Liver (tissue), 9 donors: ENCODE measurements around the gene DOCK1. TPM values are rescaled to one million over a fixed set of nuclear protein-coding genes. Genes with fewer than 3 reads are reported as not detected.

Experiments used
- DNase-seq: peaks from one replicate; pipeline ENCODE4 v3.0.0-alpha.2; 2017; ENCODE audit warnings: low spot score
- H3K27ac ChIP-seq, 2 donors: one replicate each; pipeline ENCODE4 v1.7.0; 2013; ENCODE audit warnings: inconsistent platforms in 2 of 2, low read length in 2 of 2, control low read depth in 1 of 2, low read depth in 1 of 2, mild to moderate bottlenecking in 1 of 2
- H3K27me3 ChIP-seq, 4 donors: one replicate each; pipeline versions ENCODE4 v1.6.1 to v1.7.0; 2013; ENCODE audit warnings: low read length in 3 of 4, inconsistent platforms in 1 of 4, mild to moderate bottlenecking in 1 of 4, moderate library complexity in 1 of 4; ENCODE audit not compliant: control insufficient read depth in 4 of 4, insufficient read depth in 4 of 4
- H3K36me3 ChIP-seq, 4 donors: one replicate each; pipeline versions ENCODE4 v1.6.1 to v1.7.0; 2013; ENCODE audit warnings: low read length in 3 of 4, mild to moderate bottlenecking in 3 of 4, low read depth in 1 of 4, moderate library complexity in 1 of 4; ENCODE audit not compliant: control insufficient read depth in 4 of 4, insufficient read depth in 3 of 4
- H3K4me1 ChIP-seq, 4 donors: one replicate each; pipeline versions ENCODE4 v1.6.1 to v1.7.0; 2013; ENCODE audit warnings: low read length in 3 of 4, mild to moderate bottlenecking in 3 of 4, moderate library complexity in 1 of 4; ENCODE audit not compliant: control insufficient read depth in 4 of 4, insufficient read depth in 4 of 4
- H3K4me3 ChIP-seq, 3 donors: one replicate each; pipeline versions ENCODE4 v1.6.1 to v1.7.0; 2013; ENCODE audit warnings: low read length in 3 of 3, control low read depth in 1 of 3, low read depth in 1 of 3, mild to moderate bottlenecking in 1 of 3
- H3K9ac ChIP-seq, 2 donors: one replicate each; pipeline ENCODE4 v1.7.0; 2013; ENCODE audit warnings: low read length in 2 of 2, mild to moderate bottlenecking in 2 of 2, moderate library complexity in 2 of 2, control low read depth in 1 of 2, low read depth in 1 of 2
- H3K9me3 ChIP-seq, 4 donors: one replicate each; pipeline versions ENCODE4 v1.6.1 to v1.7.0; 2013; ENCODE audit warnings: low read length in 3 of 4; ENCODE audit not compliant: control insufficient read depth in 4 of 4
- ATF3 ChIP-seq: IDR thresholded peaks from 2 replicates; pipeline ENCODE4 v1.6.1; 2016; ENCODE audit warnings: antibody characterized with exemption
- EGR1 ChIP-seq, 2 donors: IDR thresholded peaks; 2 replicates each; pipeline ENCODE4 v1.6.1; 2016 to 2018; ENCODE audit warnings: antibody characterized with exemption in 2 of 2, low read depth in 2 of 2
- FOXA1 ChIP-seq: IDR thresholded peaks from 2 replicates; pipeline ENCODE4 v1.6.1; 2016; ENCODE audit warnings: antibody characterized with exemption
- FOXA2 ChIP-seq: IDR thresholded peaks from 2 replicates; pipeline ENCODE4 v1.6.1; 2016; ENCODE audit warnings: antibody characterized with exemption
- GABPA ChIP-seq, 2 donors: IDR thresholded peaks in 1 of 2; conservative IDR thresholded peaks in 1 of 2; 2 replicates each; pipeline ENCODE4 v1.6.1; 2016; ENCODE audit warnings: antibody characterized with exemption in 2 of 2, mild to moderate bottlenecking in 1 of 2, moderate library complexity in 1 of 2
- HNF4A ChIP-seq, 2 donors: conservative IDR thresholded peaks; 2 replicates each; pipeline ENCODE4 v1.6.1; 2016; ENCODE audit warnings: antibody characterized with exemption in 2 of 2, mild to moderate bottlenecking in 2 of 2
- HNF4G ChIP-seq: IDR thresholded peaks from 2 replicates; pipeline ENCODE4 v1.6.1; 2016; ENCODE audit warnings: antibody characterized with exemption
- JUND ChIP-seq, 2 donors: IDR thresholded peaks; 2 replicates each; pipeline ENCODE4 v1.6.1; 2016; ENCODE audit warnings: antibody characterized with exemption in 2 of 2
- NR2F2 ChIP-seq: IDR thresholded peaks from 2 replicates; pipeline ENCODE4 v1.6.1; 2016; ENCODE audit warnings: antibody characterized with exemption
- REST ChIP-seq: IDR thresholded peaks from 2 replicates; pipeline ENCODE4 v1.6.1; 2016; ENCODE audit warnings: antibody characterized with exemption, mild to moderate bottlenecking
- RXRA ChIP-seq, 2 donors: IDR thresholded peaks; 2 replicates each; pipeline ENCODE4 v1.6.1; 2017 to 2018; ENCODE audit warnings: antibody characterized with exemption in 2 of 2, mild to moderate bottlenecking in 1 of 2
- SP1 ChIP-seq: IDR thresholded peaks from 2 replicates; pipeline ENCODE4 v1.6.1; 2018; ENCODE audit warnings: antibody characterized with exemption, mild to moderate bottlenecking
- TAF1 ChIP-seq: conservative IDR thresholded peaks from 2 replicates; pipeline ENCODE4 v1.6.1; 2016; ENCODE audit warnings: antibody characterized with exemption, mild to moderate bottlenecking
- YY1 ChIP-seq: IDR thresholded peaks from 2 replicates; pipeline ENCODE4 v1.6.1; 2016; ENCODE audit warnings: antibody characterized with exemption, mild to moderate bottlenecking
- WGBS: extraction: QIAGEN DNeasy Blood & Tissue Kit; methylation state at CpG from one replicate; pipeline ENCODE4 v1.1.7; 2013; 5-methylcytosine and 5-hydroxymethylcytosine counted together
- polyA plus RNA-seq, 2 donors: library from polyadenylated mRNA; stranded (reverse) in 1 of 2; unstranded in 1 of 2; fragments of 200-250 nt in 1 of 2; fragments of >200 nt in 1 of 2; fragmentation: Nextera tagmentation in 1 of 2; extraction: Ambion mirVana in 1 of 2; gene quantifications; one replicate each; pipeline versions ENCODE4 v1.2.1 to v1.2.3, GENCODE V29; 2013 to 2015
- total RNA-seq, 2 donors: library from RNA; depleted of rRNA; stranded (reverse); fragments of >200 nt; gene quantifications; one replicate each; pipeline ENCODE4 v1.2.3, GENCODE V29; 2014
- TF ChIP-seq, protein P1 (sequence below): IDR thresholded peaks from 2 replicates; pipeline ENCODE4 v1.6.1; 2016; ENCODE audit warnings: antibody characterized with exemption
- TF ChIP-seq, protein P2 (sequence below): IDR thresholded peaks from 2 replicates; pipeline ENCODE4 v1.6.1; 2016; ENCODE audit warnings: antibody characterized with exemption
- TF ChIP-seq, protein P3 (sequence below): fragments of 150-350 bp; IDR thresholded peaks from 2 replicates; pipeline ENCODE4 v1.5.1; 2017; ENCODE audit warnings: improper control_type of control experiment, low read depth, low read length; ENCODE audit not compliant: missing input control
- donor health status: healthy.
- donor health status: healthy.
- donor health status: healthy.
- donor health status: healthy.
- donor health status: healthy.

The DOCK1 gene
- total and polyA plus RNA-seq, 4 donors: 3.8 to 28.8 (median 9.1) TPM

DNA sequence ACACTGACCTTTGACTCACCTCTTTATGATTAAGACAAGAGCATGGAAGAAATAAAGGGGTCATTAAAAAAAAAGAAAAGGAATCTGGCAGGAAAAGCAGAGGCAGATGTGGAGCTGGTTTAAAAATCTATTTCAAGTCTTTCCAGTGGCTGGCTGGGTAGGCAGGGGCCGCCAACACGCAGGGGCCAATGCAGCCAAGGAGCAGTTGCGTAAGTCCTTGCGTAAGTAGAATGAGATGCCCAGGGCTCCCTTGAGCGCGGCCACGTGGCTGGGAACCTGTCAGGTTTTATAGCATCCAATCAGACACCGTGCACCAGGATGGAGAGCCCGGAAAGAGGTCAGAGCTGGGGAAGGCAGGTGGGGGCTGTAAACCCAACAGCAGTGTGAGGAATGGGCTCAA lies 414.9 kb downstream of the DOCK1 start:
- Histone ChIP-seq H3K27me3 (no peaks in the 10 kb centered on the region), H3K4me1 (no peaks in the 10 kb centered on the region), H3K9ac (no peak overlapping the region), H3K9me3 (no peaks in the 10 kb centered on the region), H3K36me3 (no peaks in the 10 kb centered on the region), H3K27ac (no peak overlapping the region), H3K4me3 (no peak overlapping the region)
- no peak for DNase-seq
- TF ChIP-seq YY1 (no peak), NR2F2 (no peak), HNF4G (no peak), FOXA1 (no peak), FOXA2 (no peak), GABPA (IDR thresholded peaks at IDR 0.05 in 1 of 2, conservative IDR thresholded peaks at IDR 0.05 in 1 of 2) (no peak), EGR1 (IDR thresholded peaks at IDR 0.05; ENCODE audit: low read depth in 2 of 2) (no peak), SP1 (no peak), HNF4A (conservative IDR thresholded peaks at IDR 0.05) (no peak), JUND (IDR thresholded peaks at IDR 0.05) (no peak), ATF3 (no peak), TAF1 (no peak), REST (no peak)
- TF ChIP-seq, protein P1, sequence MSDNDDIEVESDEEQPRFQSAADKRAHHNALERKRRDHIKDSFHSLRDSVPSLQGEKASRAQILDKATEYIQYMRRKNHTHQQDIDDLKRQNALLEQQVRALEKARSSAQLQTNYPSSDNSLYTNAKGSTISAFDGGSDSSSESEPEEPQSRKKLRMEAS: no peak
- TF ChIP-seq, protein P2, sequence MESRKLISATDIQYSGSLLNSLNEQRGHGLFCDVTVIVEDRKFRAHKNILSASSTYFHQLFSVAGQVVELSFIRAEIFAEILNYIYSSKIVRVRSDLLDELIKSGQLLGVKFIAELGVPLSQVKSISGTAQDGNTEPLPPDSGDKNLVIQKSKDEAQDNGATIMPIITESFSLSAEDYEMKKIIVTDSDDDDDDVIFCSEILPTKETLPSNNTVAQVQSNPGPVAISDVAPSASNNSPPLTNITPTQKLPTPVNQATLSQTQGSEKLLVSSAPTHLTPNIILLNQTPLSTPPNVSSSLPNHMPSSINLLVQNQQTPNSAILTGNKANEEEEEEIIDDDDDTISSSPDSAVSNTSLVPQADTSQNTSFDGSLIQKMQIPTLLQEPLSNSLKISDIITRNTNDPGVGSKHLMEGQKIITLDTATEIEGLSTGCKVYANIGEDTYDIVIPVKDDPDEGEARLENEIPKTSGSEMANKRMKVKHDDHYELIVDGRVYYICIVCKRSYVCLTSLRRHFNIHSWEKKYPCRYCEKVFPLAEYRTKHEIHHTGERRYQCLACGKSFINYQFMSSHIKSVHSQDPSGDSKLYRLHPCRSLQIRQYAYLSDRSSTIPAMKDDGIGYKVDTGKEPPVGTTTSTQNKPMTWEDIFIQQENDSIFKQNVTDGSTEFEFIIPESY: no peak
- TF ChIP-seq, protein P3, sequence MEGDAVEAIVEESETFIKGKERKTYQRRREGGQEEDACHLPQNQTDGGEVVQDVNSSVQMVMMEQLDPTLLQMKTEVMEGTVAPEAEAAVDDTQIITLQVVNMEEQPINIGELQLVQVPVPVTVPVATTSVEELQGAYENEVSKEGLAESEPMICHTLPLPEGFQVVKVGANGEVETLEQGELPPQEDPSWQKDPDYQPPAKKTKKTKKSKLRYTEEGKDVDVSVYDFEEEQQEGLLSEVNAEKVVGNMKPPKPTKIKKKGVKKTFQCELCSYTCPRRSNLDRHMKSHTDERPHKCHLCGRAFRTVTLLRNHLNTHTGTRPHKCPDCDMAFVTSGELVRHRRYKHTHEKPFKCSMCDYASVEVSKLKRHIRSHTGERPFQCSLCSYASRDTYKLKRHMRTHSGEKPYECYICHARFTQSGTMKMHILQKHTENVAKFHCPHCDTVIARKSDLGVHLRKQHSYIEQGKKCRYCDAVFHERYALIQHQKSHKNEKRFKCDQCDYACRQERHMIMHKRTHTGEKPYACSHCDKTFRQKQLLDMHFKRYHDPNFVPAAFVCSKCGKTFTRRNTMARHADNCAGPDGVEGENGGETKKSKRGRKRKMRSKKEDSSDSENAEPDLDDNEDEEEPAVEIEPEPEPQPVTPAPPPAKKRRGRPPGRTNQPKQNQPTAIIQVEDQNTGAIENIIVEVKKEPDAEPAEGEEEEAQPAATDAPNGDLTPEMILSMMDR: no peak
- WGBS: 89% methylated on average over 9 of the region's 9 CpGs

GRCh38 chr10:127322286-127322685 lies 417.1 kb downstream of the DOCK1 start:
- no peaks in the 10 kb centered on the region for H3K36me3 ChIP-seq
- no peak overlapping the region for H3K27ac ChIP-seq
- H3K27me3 ChIP-seq: no peaks in the 10 kb centered on the region
- no peak for TF ChIP-seq REST
- TF ChIP-seq HNF4G: no peak
- TF ChIP-seq, protein P1: no peak
- no peak for TF ChIP-seq GABPA (IDR thresholded peaks at IDR 0.05 in 1 of 2, conservative IDR thresholded peaks at IDR 0.05 in 1 of 2)
- TF ChIP-seq RXRA (IDR thresholded peaks at IDR 0.05): no peak
- TF ChIP-seq, protein P2: no peak
- no peak for TF ChIP-seq FOXA1
- no peak for TF ChIP-seq JUND (IDR thresholded peaks at IDR 0.05)
- TF ChIP-seq SP1: no peak
- WGBS: 97% methylated on average over 1 of the region's 1 CpG
- H3K9me3 ChIP-seq: no peaks in the 10 kb centered on the region
- DNase-seq: no peak
- no peak overlapping the region for H3K4me3 ChIP-seq
- H3K4me1 ChIP-seq: no peaks in the 10 kb centered on the region
- no peak overlapping the region for H3K9ac ChIP-seq
